Tibial artery (tissue), 4 donors: ENCODE data around the gene ACAP2.

Experiments
- DNase-seq, 2 donors: peaks; one replicate each; pipeline ENCODE4 v3.0.0-alpha.2; 2019
- H3K27ac ChIP-seq, 2 donors: fragments of 200-600 bp; sonication (generic) in 1 of 2; 1 replicate in 1 of 2; 2 replicates in 1 of 2; pipeline ENCODE4 v1.5.1; 2018 to 2019; ENCODE audit warnings: mild to moderate bottlenecking in 1 of 2
- H3K27me3 ChIP-seq, 2 donors: fragments of 200-600 bp; sonication (generic) in 1 of 2; one replicate each; pipeline versions ENCODE4 v1.5.1 to v1.6.0; 2016 to 2019
- H3K36me3 ChIP-seq, 3 donors: fragments of 200-600 bp; sonication (generic) in 2 of 3; one replicate each; pipeline ENCODE4 v1.5.1; 2016 to 2019; ENCODE audit warnings: mild to moderate bottlenecking in 2 of 3
- H3K4me1 ChIP-seq, 4 donors: fragments of 200-600 bp; sonication (generic) in 2 of 4; 1 replicate in 3 of 4; 2 replicates in 1 of 4; pipeline ENCODE4 v1.5.1; 2016 to 2019
- H3K4me3 ChIP-seq, 2 donors: fragments of 200-600 bp; sonication (generic) in 1 of 2; 1 replicate in 1 of 2; 2 replicates in 1 of 2; pipeline ENCODE4 v1.5.1; 2018 to 2019; ENCODE audit warnings: mild to moderate bottlenecking in 2 of 2
- H3K9me3 ChIP-seq, 3 donors: fragments of 200-600 bp; sonication (generic) in 1 of 3; one replicate each; pipeline ENCODE4 v1.5.1; 2016 to 2019
- intact Hi-C: fragments of 100-400 bp; cut with DNase I; formaldehyde crosslinking; loops from one replicate; pipeline ENCODE4 v1.15.0; 2023; ENCODE audit warnings: low total_unique reads
- TF ChIP-seq, protein P1 (sequence below), 2 experiments: fragments of 200-600 bp in 1 of 2; fragments of 450-650 bp in 1 of 2; IDR thresholded peaks; one replicate each; pipeline ENCODE4 v1.5.1; 2017 to 2019; ENCODE audit warnings: antibody characterized with exemption in 2 of 2, mild to moderate bottlenecking in 1 of 2, moderate library complexity in 1 of 2

The ACAP2 gene

DNA sequence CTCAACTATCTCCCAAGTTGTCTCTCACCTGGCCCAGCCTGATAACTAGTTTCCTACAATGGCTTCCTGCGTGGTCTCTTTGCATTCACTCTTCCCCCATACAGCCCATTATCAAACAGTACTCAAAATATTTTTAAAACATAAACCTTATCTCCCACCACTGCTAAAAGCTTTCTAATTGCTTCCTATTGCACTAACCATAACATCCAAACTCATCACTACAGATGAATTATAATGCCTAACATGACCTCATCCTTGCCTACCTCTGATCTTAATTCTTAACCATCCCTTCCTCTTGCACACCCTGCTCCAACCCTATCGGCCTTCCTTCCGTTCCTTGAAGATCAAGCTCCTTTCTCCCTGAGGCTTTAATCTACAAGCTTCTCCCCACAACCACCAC lies 17.0 kb downstream of the ACAP2 start:
- no peaks in the 10 kb centered on the region for H3K27me3 ChIP-seq
- TF ChIP-seq, protein P1, sequence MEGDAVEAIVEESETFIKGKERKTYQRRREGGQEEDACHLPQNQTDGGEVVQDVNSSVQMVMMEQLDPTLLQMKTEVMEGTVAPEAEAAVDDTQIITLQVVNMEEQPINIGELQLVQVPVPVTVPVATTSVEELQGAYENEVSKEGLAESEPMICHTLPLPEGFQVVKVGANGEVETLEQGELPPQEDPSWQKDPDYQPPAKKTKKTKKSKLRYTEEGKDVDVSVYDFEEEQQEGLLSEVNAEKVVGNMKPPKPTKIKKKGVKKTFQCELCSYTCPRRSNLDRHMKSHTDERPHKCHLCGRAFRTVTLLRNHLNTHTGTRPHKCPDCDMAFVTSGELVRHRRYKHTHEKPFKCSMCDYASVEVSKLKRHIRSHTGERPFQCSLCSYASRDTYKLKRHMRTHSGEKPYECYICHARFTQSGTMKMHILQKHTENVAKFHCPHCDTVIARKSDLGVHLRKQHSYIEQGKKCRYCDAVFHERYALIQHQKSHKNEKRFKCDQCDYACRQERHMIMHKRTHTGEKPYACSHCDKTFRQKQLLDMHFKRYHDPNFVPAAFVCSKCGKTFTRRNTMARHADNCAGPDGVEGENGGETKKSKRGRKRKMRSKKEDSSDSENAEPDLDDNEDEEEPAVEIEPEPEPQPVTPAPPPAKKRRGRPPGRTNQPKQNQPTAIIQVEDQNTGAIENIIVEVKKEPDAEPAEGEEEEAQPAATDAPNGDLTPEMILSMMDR (IDR thresholded peaks at IDR 0.05) = no peak

DNA sequence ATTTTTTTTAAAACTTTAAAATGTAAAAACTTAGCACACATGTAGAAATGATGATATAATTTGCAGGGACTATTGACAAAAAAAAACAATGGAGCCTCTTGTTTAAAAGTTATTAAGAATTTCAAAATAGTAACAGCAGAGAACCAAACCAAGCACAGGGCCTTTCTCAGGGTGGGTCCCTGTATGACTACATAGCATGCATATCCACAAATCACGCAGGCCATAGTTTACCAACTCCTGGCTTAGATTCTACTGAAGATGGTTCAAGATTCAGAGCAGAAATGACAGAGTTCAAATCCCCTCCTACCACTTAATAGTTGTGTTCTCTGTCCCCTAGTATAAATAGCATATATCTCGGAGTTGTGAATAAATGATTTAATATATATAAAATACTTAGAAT lies 19.0 kb downstream of the ACAP2 start:
- Histone ChIP-seq H3K4me3 (no peak overlapping the region), H3K9me3 (no peaks in the 10 kb centered on the region), H3K4me1 (peaks cover 0 to 5% (median 1%) of the 10 kb centered on the region in 4 donors), H3K27me3 (no peaks in the 10 kb centered on the region), H3K36me3 (no peaks in the 10 kb centered on the region), H3K27ac (no peak overlapping the region)
- DNase-seq = no peak
- TF ChIP-seq, protein P1 (IDR thresholded peaks at IDR 0.05) = no peak
- intact Hi-C loops = no loop called here

More for the DNA sequence above, 17.0 kb downstream of the ACAP2 start:
- no peaks in the 10 kb centered on the region for H3K36me3 ChIP-seq
- no peak overlapping the region for H3K27ac ChIP-seq
- H3K4me1 ChIP-seq = peaks cover 0 to 5% (median 1%) of the 10 kb centered on the region in 4 donors
- no peaks in the 10 kb centered on the region for H3K9me3 ChIP-seq
- DNase-seq = no peak
- intact Hi-C loops = no loop called here
- no peak overlapping the region for H3K4me3 ChIP-seq

DNA sequence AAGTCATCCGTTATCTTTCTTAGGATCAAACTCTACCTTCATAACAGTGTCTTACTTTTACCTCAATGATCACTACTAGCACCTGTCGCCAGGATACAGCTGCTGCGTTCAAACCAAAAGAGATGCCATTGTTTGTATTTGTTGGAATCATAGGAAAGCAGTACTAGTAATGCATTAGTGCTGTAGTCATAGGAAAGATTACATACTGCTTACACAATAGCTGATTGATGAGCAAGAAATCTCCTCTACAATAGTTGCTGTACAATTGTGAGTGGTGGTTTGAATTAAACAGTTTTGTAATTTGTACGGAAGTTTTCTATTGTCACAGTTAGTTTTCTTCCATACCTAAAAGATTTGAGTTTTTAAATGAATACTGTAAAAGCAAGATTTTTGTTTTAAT lies 21.4 kb downstream of the ACAP2 start:
- no peak for DNase-seq
- H3K27me3 ChIP-seq = no peaks in the 10 kb centered on the region
- TF ChIP-seq, protein P1 (IDR thresholded peaks at IDR 0.05) = no peak
- no peak overlapping the region for H3K27ac ChIP-seq
- peaks cover 0 to 5% (median 1%) of the 10 kb centered on the region in 4 donors for H3K4me1 ChIP-seq
- H3K4me3 ChIP-seq = no peak overlapping the region
- no peaks in the 10 kb centered on the region for H3K9me3 ChIP-seq
- H3K36me3 ChIP-seq = no peaks in the 10 kb centered on the region
- intact Hi-C loops = no loop called here

DNA sequence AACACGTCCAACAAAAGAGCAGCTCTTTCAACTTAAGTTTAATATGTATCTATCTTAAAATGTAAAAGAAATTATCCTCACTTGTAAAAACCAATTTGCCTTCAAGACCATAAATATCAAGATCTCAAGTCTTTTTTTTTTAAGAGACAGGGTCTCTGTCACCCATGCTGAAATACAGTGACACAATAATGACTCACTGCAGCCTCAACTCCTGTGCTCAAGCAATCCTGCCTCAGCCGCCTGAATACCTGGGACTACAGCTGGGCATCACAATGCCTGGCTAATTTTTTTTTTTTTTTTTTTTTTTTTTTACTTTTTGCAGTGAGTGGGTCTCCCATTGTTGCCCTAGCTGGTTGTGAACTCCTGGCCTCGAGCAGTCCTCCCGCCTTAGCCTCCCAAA lies 26.0 kb downstream of the ACAP2 start:
- no peaks in the 10 kb centered on the region for H3K9me3 ChIP-seq
- TF ChIP-seq, protein P1 (IDR thresholded peaks at IDR 0.05) = no peak
- no peaks in the 10 kb centered on the region for H3K27me3 ChIP-seq
- no peak for DNase-seq
- intact Hi-C loops = no loop called here
- no peak overlapping the region for H3K27ac ChIP-seq
- H3K4me1 ChIP-seq = peaks cover 0 to 3% (median 0%) of the 10 kb centered on the region in 4 donors
- H3K36me3 ChIP-seq = no peaks in the 10 kb centered on the region
- no peak overlapping the region for H3K4me3 ChIP-seq

DNA sequence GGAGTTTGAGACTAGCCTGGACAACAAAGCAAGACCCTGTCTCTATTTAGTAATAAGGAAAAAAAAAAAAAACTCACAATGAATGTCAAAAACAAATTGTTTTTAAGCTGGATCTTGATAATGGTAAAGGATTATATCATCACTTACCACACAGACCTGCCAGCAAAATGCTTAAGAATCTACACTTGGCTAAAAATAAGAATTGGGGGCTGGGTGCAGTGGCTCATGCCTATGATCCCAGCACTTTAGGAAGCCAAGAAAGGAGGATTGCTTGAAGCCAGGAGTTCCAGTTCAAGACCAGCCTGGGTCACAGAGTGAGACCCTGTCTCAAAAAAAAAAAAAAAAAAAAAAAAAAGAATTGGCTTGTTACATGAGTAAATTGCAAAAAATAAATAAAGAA lies 31.0 kb downstream of the ACAP2 start:
- Histone ChIP-seq H3K36me3 (no peaks in the 10 kb centered on the region), H3K27me3 (no peaks in the 10 kb centered on the region), H3K4me1 (peaks cover 0 to 3% (median 0%) of the 10 kb centered on the region in 4 donors), H3K4me3 (no peak overlapping the region), H3K27ac (no peak overlapping the region), H3K9me3 (no peaks in the 10 kb centered on the region)
- TF ChIP-seq, protein P1 (IDR thresholded peaks at IDR 0.05) = no peak
- DNase-seq = no peak
- intact Hi-C loops = no loop called here

DNA sequence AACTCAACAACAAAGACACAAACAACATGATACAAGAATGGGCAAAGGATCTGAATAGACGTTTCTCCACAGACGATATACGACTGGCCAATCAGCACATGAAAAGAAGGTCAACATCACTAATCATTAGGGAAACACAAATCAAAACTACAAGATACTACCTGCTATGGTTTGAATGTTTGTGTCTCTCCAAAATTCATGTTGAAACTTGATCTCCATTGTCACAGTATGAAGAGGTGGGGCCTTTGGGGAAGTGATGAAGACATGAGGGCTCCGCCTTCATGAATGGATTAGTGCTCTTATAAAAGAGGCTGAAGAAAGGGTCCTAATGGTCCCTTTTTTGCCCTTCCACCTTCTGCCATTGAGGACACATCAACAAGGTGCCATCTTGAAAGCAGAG lies 32.3 kb downstream of the ACAP2 start:
- H3K4me3 ChIP-seq = no peak overlapping the region
- no peaks in the 10 kb centered on the region for H3K9me3 ChIP-seq
- intact Hi-C loops = no loop called here
- no peaks in the 10 kb centered on the region for H3K36me3 ChIP-seq
- no peak for DNase-seq
- peaks cover 0 to 3% (median 0%) of the 10 kb centered on the region in 4 donors for H3K4me1 ChIP-seq
- no peak overlapping the region for H3K27ac ChIP-seq
- no peaks in the 10 kb centered on the region for H3K27me3 ChIP-seq
- TF ChIP-seq, protein P1 (IDR thresholded peaks at IDR 0.05) = no peak
